ENCODE data around the gene APBA3. TPM values are rescaled to one million over a fixed set of nuclear protein-coding genes. Genes with fewer than 3 reads are reported as not detected.

APBA3 gene
- total and polyA plus RNA-seq, 9 of the 15 experiments (the other 6 are each of a cell fraction or from before 2014, with no cell fraction given), result 0.10 to 29.5 (median 11.5) TPM

- TF ChIP-seq KAT2B (IDR thresholded peaks at IDR 0.05; ENCODE audit: low read depth, low read length), result no peak
- peak; percentile 99 for TF ChIP-seq ZKSCAN8 (CRISPR knock-in tag; IDR thresholded peaks at IDR 0.05)
- TF ChIP-seq ZNF76 (CRISPR knock-in tag; IDR thresholded peaks at IDR 0.05; ENCODE audit: borderline replicate concordance), result no peak
- no peak for TF ChIP-seq CCAR2 (IDR thresholded peaks at IDR 0.05; ENCODE audit: low read depth, low read length)
- no peak for TF ChIP-seq ZBED1 (IDR thresholded peaks at IDR 0.05)
- peak; percentile 77 for TF ChIP-seq RBM25 (IDR thresholded peaks at IDR 0.05; ENCODE audit: low read depth, low read length, severe bottlenecking)
- no peak for TF ChIP-seq NR2F6 (CRISPR knock-in tag; IDR thresholded peaks at IDR 0.05)
- peak; percentile 19 for TF ChIP-seq MEIS2 (IDR thresholded peaks at IDR 0.05; ENCODE audit: partially characterized antibody)
- no peak for TF ChIP-seq ZNF740 (CRISPR knock-in tag; IDR thresholded peaks at IDR 0.05)
- no peak for TF ChIP-seq ZNF740 (tag; IDR thresholded peaks at IDR 0.05)
- TF ChIP-seq HSF4 (CRISPR knock-in tag; IDR thresholded peaks at IDR 0.05; ENCODE audit: borderline replicate concordance), result no peak
- TF ChIP-seq TRIM24 (IDR thresholded peaks at IDR 0.05), result no peak; a peak in 1 of 4 replicates
- peak; percentile 67; the same call in 1 of the 2 replicates for TF ChIP-seq MTA3 (IDR thresholded peaks at IDR 0.05; ENCODE audit: borderline replicate concordance)
- TF ChIP-seq ZNF512 (tag; IDR thresholded peaks at IDR 0.05), result no peak
- peak; percentile 38 to 49; a peak in 2 of 4 replicates for TF ChIP-seq NRF1 (conservative IDR thresholded peaks at IDR 0.05 in 1 of 2, IDR thresholded peaks at IDR 0.05 in 1 of 2)
- TF ChIP-seq CBX3 (IDR thresholded peaks at IDR 0.05; ENCODE audit: borderline replicate concordance in 1 of 2, low read length in 2 of 2), result 0 out of 3 replicates have a peak, but pooled peaks of 1 of the 2 experiments have one; percentile 14
- TF ChIP-seq KLF1 (tag; IDR thresholded peaks at IDR 0.05), result 0 out of 2 replicates have a peak, but pooled peaks have one; percentile 27
- no peak for TF ChIP-seq CCNT2 (IDR thresholded peaks at IDR 0.05; ENCODE audit: borderline replicate concordance, extremely low read depth, insufficient read length, low read depth, low read length)
- no peak for TF ChIP-seq EHMT2 (IDR thresholded peaks at IDR 0.05)
- TF ChIP-seq SRF (CRISPR knock-in tag; IDR thresholded peaks at IDR 0.05), result peak in 1 of 2 experiments; percentile 30; a peak in 1 of 4 replicates
- TF ChIP-seq CSDE1 (IDR thresholded peaks at IDR 0.05), result no peak
- no peak for TF ChIP-seq EWSR1 (IDR thresholded peaks at IDR 0.05; ENCODE audit: borderline replicate concordance, low read depth, partially characterized antibody)
- no peak for TF ChIP-seq ZNF408 (CRISPR knock-in tag; IDR thresholded peaks at IDR 0.05; ENCODE audit: low read depth)
- no peak for TF ChIP-seq HNRNPK (IDR thresholded peaks at IDR 0.05; ENCODE audit: low read depth, low read length, poor library complexity, severe bottlenecking)
- TF ChIP-seq NFIC (IDR thresholded peaks at IDR 0.05), result peak; percentile 95
- peak; percentile 34; the same call in 1 of the 2 replicates for TF ChIP-seq MYNN (IDR thresholded peaks at IDR 0.05)
- TF ChIP-seq MYNN (CRISPR knock-in tag; IDR thresholded peaks at IDR 0.05), result no peak
- no peak for TF ChIP-seq ZNF311 (CRISPR knock-in tag; IDR thresholded peaks at IDR 0.05)
- no peak for TF ChIP-seq WHSC1 (IDR thresholded peaks at IDR 0.05; ENCODE audit: low read length)
- TF ChIP-seq EP400 (IDR thresholded peaks at IDR 0.05), result peak; percentile 23; the same call in 1 of the 2 replicates
Measured at GRCh38 chr19:3710265-3710812, 51.2 kb downstream of the APBA3 start (continued).
